LNCaP clone FGC (cell line): ENCODE results near the gene GTF3C5.
"Not testable (repeated sequence)": the region's sequence is repeated elsewhere in the genome, so short reads cannot be mapped to it uniquely, and the experiment has no call there.

Experiments used
- DNase-seq: peaks from one replicate; pipeline ENCODE4 v3.0.0-alpha.2; 2011; ENCODE audit warnings: low read depth
- H3K4me3 ChIP-seq: 2 replicates; pipeline ENCODE4 v1.5.1; 2011; ENCODE audit warnings: mild to moderate bottlenecking, low read depth, low read length, control low read depth
- TF ChIP-seq, protein P1 (sequence below): IDR thresholded peaks from 2 replicates; pipeline ENCODE4 v1.5.1; 2012; ENCODE audit warnings: mild to moderate bottlenecking; ENCODE audit not compliant: control insufficient read depth, insufficient read depth; ENCODE audit errors: extremely low read depth

Gene GTF3C5

GRCh38 chr9:133065070-133065388 lies 34.2 kb downstream of the GTF3C5 start:
- TF ChIP-seq, protein P1, sequence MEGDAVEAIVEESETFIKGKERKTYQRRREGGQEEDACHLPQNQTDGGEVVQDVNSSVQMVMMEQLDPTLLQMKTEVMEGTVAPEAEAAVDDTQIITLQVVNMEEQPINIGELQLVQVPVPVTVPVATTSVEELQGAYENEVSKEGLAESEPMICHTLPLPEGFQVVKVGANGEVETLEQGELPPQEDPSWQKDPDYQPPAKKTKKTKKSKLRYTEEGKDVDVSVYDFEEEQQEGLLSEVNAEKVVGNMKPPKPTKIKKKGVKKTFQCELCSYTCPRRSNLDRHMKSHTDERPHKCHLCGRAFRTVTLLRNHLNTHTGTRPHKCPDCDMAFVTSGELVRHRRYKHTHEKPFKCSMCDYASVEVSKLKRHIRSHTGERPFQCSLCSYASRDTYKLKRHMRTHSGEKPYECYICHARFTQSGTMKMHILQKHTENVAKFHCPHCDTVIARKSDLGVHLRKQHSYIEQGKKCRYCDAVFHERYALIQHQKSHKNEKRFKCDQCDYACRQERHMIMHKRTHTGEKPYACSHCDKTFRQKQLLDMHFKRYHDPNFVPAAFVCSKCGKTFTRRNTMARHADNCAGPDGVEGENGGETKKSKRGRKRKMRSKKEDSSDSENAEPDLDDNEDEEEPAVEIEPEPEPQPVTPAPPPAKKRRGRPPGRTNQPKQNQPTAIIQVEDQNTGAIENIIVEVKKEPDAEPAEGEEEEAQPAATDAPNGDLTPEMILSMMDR: no peak
- no peak overlapping the region for H3K4me3 ChIP-seq
- no peak for DNase-seq

GRCh38 chr9:133066181-133066983 lies 35.6 kb downstream of the GTF3C5 start:
- TF ChIP-seq, protein P1: no peak
- H3K4me3 ChIP-seq: no peak overlapping the region
- DNase-seq: no peak

GRCh38 chr9:133067006-133067405 lies 36.2 kb downstream of the GTF3C5 start:
- TF ChIP-seq, protein P1: no peak
- no peak overlapping the region for H3K4me3 ChIP-seq
- DNase-seq: no peak

- TF ChIP-seq, protein P1: no peak
- H3K4me3 ChIP-seq: no peak overlapping the region
- no peak for DNase-seq
Measured at GRCh38 chr9:133067813-133068212, 37.0 kb downstream of the GTF3C5 start.

- DNase-seq, H3K4me3 ChIP-seq: not testable (repeated sequence)
Measured at GRCh38 chr9:133068431-133068830, 37.6 kb downstream of the GTF3C5 start.

DNA sequence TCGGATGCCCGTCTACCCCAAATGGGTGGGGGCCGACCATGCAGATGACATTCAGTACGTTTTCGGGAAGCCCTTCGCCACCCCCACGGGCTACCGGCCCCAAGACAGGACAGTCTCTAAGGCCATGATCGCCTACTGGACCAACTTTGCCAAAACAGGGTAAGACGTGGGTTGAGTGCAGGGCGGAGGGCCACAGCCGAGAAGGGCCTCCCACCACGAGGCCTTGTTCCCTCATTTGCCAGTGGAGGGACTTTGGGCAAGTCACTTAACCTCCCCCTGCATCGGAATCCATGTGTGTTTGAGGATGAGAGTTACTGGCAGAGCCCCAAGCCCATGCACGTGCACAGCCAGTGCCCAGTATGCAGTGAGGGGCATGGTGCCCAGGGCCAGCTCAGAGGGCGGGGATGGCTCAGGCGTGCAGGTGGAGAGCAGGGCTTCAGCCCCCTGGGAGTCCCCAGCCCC lies 39.7 kb downstream of the GTF3C5 start:
- DNase-seq, H3K4me3 ChIP-seq: not testable (repeated sequence)

GRCh38 chr9:133070985-133071384 lies 40.2 kb downstream of the GTF3C5 start:
- not testable (repeated sequence) for DNase-seq, H3K4me3 ChIP-seq

- TF ChIP-seq, protein P1: no peak
- no peak for DNase-seq
- no peak overlapping the region for H3K4me3 ChIP-seq
Measured at GRCh38 chr9:133071484-133072150, 40.8 kb downstream of the GTF3C5 start.

DNA sequence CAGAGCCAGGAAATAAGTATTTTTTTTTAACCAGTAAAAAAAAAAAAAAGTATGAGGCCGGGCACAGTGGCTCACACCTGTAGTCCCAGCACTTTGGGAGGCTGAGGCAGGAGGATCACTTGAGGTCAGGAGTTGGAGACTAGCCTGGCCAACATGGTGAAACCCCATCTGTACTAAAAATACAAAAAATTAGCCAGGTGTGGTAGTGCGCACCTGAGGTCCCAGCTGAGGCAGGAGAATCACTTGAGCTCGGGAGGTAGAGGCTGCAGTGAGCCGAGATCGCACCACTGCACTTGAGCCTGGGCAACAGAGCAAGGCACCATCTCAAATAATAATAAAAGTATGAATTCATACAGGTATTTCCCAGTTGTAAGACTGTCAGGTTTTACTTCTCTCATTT lies 41.4 kb downstream of the GTF3C5 start:
- not testable (repeated sequence) for DNase-seq

More for the DNA sequence above, 41.4 kb downstream of the GTF3C5 start:
- not testable (repeated sequence) for H3K4me3 ChIP-seq
